HG03354 (cell line): Measurements from ENCODE around the gene MGMT.

Source experiments
- ATAC-seq: cut with Tn5 transposase; IDR thresholded peaks from one replicate; pipeline ENCODE4 v1.9.1; 2021; ENCODE audit warnings: mild to moderate bottlenecking; ENCODE audit not compliant: unreplicated experiment, poor library complexity, severe bottlenecking

MGMT gene

GRCh38 chr10:129516846-129517679 is 50.0 kb downstream of the MGMT start:
- no peak for ATAC-seq

- no peak for ATAC-seq
These were observed 50.6 kb downstream of the MGMT start for GRCh38 chr10:129517680-129518057.

GRCh38 chr10:129518793-129519192 is 51.8 kb downstream of the MGMT start:
- no peak for ATAC-seq

GRCh38 chr10:129520440-129521080 is 53.5 kb downstream of the MGMT start:
- ATAC-seq = no peak

- no peak for ATAC-seq
These were observed 54.4 kb downstream of the MGMT start for GRCh38 chr10:129521161-129522025.

GRCh38 chr10:129522041-129522585 is 55.1 kb downstream of the MGMT start:
- no peak for ATAC-seq

GRCh38 chr10:129523031-129523722 is 56.1 kb downstream of the MGMT start:
- no peak for ATAC-seq

- ATAC-seq = no peak
These were observed 56.8 kb downstream of the MGMT start for GRCh38 chr10:129523723-129524316.

- no peak for ATAC-seq
These were observed 57.9 kb downstream of the MGMT start for GRCh38 chr10:129524936-129525335.

- no peak for ATAC-seq
These were observed 58.4 kb downstream of the MGMT start for GRCh38 chr10:129525401-129525801.

GRCh38 chr10:129526943-129527342 is 59.9 kb downstream of the MGMT start:
- ATAC-seq = no peak

GRCh38 chr10:129528376-129528978 is 61.4 kb downstream of the MGMT start:
- no peak for ATAC-seq

- no peak for ATAC-seq
These were observed 63.5 kb downstream of the MGMT start for GRCh38 chr10:129530581-129530980.

GRCh38 chr10:129531195-129531968 is 64.3 kb downstream of the MGMT start:
- no peak for ATAC-seq

GRCh38 chr10:129531969-129532660 is 65.1 kb downstream of the MGMT start:
- no peak for ATAC-seq

- ATAC-seq = no peak
These were observed 65.8 kb downstream of the MGMT start for GRCh38 chr10:129532838-129533237.

GRCh38 chr10:129533281-129533680 is 66.2 kb downstream of the MGMT start:
- ATAC-seq = no peak

- ATAC-seq = no peak
These were observed 67.8 kb downstream of the MGMT start for GRCh38 chr10:129534826-129535225.
